Femur (tissue), 1 donor: Measurements from ENCODE around the gene ITIH3.
A peak's percentile ranks its signal among the peaks of the same experiment; 100 is the strongest.

Experiments used
- DNase-seq: peaks from one replicate; pipeline ENCODE4 v3.0.0-alpha.2; 2017

The ITIH3 gene

DNA sequence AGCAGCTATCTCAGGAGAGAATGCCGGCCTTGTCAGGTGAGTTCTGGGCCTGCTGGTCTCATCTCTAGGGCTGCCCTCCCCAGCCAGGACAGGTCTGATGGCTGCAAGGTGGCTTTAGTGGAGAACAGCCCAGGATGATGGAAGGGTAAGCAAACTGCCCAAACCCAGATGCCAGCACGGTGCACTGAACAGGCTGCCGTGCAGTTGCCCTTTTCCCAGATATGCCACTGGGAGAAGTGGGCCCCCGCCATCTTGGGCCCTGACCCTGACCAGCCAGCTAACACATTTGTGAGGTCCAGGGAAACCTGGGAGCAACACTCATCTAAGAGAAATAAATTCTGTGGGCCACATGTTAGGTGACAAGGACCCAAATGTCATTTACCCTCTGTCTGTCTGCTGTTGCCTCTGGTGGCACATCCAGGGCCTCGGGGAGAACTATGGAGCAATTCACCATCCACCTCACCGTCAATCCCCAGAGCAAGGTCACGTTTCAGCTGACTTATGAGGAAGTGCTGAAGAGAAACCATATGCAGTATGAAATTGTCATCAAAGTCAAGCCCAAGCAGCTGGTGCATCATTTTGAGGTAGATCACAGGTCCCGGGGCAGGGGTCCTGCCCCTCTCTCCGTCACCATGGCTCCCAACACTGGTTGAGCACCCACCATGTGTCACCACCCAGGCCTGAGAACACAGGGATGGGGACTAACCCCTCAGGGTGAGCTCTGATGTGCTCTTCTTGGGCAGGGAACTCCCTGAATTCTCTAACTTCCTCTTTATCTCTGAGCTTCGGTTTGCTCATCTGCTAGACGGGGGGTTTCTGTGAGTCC, 15.4 kb upstream of the ITIH3 start:
- peak; percentile 13 for DNase-seq

DNA sequence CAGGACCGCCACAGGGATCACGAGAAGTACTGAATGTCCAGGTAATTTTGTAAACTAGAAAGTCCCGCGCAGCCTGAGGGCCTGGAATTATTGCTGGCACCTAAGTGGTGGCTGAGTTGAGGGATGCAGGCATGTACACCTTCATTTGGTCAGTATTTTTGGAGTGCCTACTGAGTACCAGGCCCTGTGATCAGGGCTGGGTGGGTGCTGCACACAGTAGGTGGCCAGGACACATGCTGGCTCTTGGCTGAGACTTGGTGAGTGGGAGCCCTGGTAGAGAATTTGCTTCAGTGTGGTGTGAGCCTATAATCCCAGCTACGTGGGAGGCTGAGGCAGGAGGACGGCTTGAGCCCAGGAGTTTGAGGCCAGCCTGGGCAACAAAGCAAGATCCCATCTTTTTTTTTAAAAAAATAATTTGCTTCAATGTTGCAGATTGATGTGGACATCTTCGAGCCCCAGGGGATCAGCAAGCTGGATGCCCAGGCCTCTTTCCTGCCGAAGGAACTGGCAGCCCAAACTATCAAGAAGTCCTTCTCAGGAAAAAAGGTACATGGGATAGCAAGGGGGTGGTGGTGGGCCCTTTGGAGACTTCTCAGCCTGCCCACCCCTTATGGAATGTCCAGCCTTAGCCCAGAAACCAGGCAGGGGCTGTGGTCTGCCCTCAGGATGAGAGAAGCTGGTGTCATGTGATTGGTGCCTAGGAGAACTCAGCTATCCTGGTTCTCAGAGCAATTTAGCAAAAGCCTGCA, 14.6 kb upstream of the ITIH3 start:
- peak; percentile 8 for DNase-seq

DNA sequence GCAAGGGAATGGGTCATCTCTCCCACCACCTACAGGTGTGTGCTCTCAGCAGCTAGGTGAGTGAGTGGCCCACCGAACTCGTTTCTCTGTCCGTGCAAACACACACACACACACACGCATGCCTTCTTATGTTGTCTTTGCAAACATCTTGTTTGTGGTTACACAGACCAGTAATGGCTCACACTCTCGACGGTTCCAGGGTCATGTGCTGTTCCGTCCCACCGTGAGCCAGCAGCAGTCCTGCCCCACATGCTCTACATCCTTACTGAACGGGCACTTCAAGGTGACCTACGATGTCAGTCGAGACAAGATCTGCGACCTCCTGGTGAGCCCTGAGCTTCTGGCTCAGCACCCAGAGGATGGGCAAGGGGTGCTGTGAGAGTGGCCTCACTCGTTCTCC, 12.9 kb upstream of the ITIH3 start:
- DNase-seq = no peak

DNA sequence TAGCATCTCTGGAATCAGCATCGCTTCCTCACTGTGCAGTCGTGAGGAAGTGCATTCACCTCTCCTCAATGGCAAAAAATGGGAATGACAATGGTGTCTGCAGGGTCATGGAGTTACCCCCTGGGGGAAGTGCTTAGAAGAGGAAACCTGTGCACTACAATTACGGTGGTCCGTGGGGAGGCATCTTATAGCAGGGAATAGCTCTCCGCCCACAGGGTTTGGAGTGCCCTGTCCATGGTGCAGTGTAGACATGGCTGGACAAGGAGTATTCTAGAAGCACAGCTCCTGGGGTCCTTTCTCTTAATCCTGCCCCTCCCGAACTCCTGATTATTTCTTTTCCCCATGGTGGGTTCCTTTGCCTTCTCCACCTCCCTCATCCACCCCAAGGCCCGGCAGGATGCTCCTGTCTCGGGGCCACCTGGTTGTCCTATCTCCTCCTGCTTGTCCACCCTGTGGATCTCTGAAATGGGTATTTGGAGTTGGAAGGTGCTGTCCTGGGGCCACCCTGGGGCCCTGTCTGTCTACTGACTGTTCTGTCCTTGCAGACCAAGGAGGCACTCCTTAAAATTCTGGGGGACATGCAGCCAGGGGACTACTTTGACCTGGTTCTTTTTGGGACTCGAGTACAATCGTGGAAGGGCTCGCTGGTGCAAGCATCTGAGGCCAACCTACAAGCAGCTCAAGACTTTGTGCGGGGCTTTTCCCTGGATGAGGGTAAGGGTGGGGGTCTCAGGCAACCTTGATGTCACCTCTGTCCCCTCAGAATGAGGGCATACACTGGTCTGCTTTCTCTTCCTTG, 12.0 kb upstream of the ITIH3 start:
- peak; percentile 9 for DNase-seq

DNA sequence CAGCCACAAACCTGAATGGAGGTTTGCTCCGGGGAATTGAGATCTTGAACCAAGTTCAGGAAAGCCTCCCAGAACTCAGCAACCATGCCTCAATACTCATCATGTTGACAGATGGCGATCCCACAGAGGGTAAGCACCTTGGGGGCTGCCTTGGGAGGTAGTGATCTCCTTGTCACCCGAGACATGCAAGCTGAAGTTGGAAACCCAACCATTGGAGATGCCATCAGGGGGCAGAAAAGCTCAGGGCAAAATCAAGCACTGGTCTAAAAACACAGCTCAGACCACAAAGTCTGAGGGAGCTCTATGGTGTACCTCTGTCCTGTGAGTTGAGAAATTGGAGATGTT, 11.4 kb upstream of the ITIH3 start:
- DNase-seq = peak; percentile 4

DNA sequence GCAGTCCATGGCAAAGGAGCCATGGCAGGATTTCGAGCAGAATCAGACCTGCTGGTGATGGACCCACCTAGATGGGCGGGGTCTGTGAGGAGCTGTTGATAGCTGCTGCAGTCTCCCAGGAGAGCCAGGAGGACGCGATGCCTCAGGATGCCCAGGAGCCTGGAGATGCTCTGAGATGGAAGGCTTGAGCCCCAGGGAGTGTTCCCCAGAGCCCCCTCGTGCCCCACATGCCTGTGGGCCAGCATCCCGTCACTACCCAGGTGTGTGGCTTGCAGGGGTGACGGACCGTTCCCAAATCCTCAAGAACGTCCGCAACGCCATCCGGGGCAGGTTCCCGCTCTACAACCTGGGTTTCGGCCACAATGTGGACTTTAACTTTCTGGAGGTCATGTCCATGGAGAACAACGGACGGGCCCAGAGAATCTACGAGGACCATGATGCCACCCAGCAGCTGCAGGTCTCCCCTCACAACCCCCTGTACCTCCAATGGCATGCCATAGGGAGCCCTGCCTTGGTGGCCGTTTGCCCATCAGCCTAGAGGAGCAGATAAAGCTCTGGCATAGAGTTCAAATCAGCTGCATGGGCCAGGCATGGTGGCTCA, 10.5 kb upstream of the ITIH3 start:
- DNase-seq = peak; percentile 16

DNA sequence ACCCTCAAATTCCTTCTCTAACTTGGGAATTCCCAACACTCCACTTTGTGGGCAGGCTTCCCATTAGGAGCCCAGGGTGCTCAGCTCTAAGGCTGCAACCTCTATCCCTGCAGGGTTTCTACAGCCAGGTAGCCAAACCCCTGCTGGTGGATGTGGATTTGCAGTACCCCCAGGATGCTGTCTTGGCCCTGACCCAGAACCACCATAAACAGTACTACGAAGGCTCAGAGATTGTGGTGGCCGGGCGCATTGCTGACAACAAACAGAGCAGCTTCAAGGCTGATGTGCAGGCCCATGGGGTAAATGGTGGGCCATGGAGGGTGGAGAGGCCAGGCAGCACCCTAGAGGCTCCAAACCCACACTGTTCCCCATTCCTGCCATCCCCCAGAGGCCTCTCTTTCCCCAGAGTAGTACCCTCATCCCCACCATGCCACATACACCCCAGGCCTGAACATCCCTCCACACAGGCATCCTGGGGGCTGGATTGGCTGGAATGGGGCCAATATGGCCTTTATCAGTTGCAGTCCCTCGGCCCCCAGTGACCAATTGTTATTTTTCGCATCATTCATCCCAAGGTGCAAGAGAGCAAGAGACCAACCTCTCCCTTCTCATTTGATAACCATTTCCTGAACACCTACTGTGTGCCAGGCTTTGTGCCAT, 9.5 kb upstream of the ITIH3 start:
- DNase-seq = peak; percentile 8

DNA sequence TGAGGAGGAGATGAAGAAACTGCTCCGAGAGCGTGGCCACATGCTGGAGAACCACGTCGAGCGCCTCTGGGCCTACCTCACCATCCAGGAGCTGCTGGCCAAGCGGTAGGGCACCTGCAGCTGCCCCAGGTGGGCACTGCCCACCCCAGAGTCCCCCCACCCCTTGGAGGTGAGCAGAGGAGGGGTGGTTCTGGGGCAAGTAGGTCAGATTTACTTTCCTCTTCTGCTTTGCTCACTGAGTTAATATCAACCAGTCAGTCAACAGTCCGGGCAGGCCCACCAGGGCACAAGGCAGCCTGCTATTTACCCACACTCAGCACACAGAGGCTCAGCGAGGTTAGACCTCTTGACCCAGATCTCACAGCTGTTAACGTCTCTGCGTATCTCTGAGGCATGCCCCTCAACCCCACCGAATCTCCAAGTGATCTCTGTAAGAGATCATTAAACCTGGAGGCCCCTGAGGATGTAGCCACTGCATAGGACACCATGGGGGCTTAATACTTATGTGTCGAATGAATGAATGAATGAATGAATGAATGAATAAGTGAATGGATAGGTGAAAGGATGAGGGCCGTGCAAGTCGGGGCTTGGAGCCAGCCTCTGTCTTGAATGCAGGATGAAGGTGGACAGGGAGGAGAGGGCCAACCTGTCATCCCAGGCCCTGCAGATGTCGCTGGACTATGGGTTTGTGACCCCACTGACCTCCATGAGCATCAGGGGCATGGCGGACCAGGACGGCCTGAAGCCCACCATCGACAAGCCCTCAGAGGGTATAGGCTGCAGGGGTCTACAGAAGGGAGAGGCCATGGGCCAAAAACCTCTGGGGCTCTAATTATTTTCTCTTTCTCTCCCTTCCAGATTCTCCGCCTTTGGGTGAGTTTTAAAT, 8.0 kb upstream of the ITIH3 start:
- no peak for DNase-seq

DNA sequence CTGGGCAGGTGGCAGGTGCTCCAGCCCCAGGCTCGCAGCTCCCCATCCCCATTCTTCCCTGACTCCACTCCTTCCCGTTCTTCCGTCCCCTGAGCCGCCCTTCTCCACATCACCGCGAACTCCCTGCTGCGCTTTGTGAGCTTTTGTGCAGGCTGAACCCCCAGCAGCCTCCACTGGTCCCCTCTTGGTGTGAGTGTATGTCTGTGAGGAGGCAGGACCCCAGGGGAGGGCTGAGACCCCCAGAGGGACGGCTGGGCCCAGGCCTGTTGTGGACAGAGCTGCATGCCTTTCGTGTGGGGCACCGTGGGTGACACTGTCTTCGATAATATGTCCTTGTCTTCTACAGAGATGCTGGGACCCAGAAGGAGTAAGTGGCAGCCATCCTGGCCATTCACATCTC, 7.3 kb upstream of the ITIH3 start:
- no peak for DNase-seq

DNA sequence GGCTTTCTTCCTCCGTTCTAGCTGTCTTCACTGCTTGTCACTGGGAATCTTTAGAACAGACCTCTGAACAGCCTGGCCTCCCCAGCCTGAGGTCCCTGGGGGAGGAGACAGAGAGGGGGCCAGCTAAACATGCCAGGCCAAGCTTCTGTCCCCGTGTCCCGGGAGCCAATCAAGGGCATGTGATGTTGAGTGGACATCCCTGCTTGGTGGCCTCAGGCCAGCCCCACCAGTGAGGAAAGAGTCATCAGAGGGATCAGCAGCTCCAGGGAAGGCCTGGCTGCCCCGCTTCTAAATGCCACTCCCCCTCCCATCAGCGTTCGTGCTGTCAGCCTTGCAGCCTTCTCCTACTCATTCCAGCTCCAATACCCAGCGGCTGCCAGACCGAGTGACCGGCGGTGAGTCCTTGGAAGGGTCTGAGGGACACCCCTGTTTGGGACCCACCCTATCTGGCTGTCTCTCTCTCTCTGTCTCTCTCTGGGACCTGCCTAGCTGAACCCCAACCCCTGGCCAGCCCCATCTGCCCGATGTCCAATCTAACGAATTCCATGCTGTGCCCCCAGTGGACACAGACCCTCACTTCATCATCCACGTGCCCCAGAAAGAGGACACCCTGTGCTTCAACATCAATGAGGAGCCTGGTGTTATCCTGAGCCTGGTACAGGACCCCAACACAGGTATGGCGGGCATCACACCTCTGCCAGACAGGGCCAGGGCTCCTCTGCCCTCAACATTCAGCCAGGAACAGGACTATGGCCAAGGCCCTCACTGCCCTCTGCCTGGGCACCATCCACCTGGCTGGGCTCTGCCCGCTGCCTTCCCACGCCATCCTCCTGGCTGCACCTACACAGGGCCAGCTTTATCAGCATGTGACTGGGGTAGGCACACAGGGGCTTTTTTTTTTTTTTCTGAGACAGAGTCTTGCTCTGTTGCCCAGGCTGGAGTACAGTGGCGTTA, 6.6 kb upstream of the ITIH3 start:
- DNase-seq = no peak

DNA sequence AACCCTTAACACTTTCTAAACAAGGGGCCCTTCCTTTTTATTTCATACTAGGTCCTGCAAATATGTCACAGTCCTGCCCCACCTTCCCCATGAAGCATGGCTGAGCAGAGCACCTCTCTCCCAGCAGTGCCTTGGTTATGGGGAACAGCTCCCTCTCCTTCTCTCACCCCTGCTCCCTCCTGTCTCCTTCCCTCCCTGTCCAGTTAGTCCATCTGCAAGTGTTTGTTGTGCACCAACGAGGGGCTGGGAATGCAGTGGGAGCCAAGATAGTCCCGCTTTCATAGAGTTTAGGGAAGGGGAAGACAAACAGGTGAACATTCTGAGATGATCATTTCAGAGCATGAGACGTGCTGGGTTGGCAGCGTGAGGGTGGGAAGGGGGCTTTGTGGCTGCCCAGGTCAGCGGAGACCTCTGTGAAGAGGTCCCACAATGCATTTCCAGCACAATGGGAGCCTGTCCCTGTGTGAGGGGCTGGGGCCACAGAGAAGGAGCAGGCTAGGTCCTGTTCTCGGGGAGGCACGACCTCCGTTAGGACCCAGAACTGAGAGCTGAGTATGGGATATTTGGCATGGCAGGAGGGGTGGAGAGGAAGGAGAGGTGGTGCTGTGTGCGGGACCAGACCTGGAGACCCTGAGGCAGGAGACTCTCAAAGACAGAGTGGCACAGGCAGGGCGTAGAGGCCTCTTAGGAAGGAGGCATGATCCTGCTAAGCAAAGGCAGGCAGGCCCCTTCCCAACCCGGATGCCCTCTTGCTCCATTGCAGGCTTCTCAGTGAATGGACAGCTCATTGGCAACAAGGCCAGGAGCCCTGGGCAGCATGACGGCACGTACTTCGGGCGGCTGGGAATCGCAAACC, 5.5 kb upstream of the ITIH3 start:
- no peak for DNase-seq

DNA sequence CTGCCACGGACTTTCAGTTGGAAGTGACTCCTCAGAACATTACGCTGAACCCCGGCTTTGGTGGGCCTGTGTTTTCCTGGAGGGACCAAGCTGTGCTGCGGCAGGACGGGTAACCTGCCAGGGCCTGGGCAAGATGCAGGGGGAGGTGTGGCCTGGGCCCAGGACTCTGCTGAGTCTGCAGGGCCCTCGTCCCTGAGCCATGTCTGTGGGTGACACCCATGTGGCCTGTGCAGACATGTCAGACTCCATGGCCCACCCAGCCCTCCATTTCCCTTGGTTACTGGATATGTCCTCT, 4.9 kb upstream of the ITIH3 start:
- no peak for DNase-seq

DNA sequence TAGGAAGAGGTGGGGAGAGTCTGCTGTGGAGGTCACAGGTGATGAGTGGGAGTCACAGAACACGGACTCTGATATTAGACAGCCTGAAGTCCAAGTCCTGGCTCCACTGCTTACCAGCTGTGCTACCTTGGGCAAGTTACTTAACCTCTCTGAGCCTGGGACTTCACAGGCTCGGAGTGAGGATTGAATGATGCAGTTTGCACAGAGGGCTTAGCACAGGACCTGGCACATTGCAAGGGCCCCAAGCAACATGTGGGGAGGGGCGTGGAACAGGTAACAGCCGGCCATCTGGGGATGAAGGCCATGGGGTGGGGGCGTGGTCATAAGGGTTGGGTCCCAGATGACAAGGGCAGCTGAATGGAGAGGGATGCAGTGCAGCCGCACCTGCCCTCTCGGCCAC, 4.3 kb upstream of the ITIH3 start:
- DNase-seq = no peak

DNA sequence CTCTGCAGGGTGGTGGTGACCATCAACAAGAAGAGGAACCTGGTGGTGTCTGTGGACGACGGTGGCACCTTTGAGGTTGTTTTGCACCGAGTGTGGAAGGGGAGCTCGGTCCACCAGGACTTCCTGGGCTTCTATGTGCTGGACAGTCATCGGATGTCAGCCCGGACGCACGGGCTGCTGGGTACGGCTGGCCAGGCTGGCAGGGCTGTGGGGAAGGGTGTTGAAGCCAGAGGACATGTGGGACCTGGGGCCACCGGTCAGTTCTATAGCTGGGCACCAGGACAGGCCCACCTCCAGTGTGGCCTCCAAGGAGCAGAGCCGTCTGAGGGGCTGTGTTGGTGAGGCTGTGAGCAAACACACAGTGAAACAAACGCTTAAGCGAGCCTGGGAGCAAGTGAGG, 3.9 kb upstream of the ITIH3 start:
- DNase-seq = no peak

DNA sequence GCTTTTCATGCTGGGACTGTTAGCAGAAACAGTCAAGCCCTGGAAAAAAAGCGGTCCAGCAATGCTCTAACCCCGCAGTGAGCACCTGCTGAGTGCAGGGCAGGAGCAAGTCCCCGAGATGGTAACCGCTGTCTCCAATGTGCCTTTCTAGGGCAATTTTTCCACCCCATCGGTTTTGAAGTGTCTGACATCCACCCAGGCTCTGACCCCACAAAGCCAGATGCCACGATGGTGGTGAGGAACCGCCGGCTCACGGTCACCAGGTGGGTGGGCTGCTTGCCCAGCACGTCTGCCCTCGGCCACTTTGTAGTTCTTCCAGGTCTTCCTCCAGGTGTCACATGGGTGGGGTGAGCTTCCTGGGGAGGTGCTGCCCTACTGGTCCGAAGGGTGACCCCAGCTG, 3.2 kb upstream of the ITIH3 start:
- no peak for DNase-seq

DNA sequence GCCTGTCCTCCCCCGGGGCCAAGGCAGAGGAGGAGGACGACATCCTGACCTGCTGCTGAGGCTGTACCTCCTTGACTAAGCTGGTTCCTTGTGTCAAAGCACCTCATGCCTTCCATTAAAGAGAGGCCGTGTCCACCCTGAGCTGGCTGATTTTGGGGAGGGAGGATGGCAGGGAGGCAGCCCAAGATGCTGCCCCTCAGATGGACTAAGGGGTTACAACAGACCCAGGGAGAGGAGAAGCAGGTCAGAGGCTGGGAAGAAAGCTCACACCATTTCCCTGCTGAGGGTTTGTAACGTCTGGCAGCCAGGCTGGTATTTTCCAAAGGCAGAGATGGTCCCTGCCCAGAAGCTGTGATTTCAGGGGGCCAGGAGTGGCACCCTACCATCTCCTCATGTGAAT, 2.7 kb upstream of the ITIH3 start:
- DNase-seq = no peak

DNA sequence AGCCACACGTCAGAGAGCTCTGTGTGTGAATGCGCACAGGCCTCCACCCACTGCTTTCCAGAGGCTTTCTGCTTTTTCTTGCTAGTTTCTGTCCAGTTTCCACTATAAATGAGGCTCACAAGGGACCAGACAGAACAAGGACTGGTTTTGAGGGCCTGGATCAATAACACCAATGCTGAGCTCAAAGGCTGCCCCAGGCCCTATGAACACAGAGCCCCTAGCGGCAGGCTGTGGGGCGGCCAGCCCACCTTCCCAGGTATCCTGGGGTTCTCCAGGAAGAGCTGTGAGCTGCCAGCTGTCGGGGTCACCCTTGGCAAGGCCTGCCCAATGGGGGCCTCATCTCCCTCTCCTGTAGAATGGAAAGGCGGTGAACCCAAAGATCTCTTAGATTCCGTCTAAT, 2.2 kb upstream of the ITIH3 start:
- DNase-seq = no peak

DNA sequence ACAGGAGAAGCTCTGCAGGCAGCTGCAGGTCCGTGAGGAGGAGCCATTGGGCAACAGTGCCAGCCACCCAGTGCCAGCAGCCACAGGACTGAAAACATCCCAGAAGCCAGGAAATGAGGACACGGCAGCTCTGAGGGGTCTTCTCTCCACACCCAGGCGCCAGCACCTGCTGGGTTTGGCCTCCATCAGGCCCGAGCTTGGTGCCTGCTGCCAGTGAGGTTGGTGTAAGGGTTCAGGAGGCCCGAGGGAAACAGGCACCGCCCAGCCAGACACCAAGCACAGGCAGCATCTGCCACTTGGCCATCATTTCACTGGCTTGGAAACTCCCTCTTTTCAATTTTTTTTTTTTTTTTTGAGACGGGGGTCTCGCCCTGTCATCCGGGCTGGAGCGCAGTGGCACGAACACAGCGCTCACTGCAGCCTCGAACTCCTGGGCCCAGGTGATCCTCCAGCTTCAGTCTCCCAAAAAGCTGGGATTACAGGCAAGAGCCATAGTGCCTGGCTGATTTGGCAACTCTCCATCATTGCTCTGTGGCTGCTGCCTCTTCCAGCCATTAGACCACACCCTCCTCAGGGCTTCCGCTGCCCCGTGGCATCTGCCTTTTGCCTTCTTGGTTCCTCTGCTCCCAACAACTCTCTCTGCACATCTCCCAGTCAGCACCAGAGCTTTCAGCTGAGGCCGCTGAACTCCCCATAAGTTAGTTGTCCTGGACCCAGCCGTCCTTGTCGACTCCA, 1.5 kb upstream of the ITIH3 start:
- no peak for DNase-seq
